Uterus (tissue), 4 donors: ENCODE data around the gene MSH3. TPM values are rescaled to one million over a fixed set of nuclear protein-coding genes. Genes with fewer than 3 reads are reported as not detected.
"Not testable (repeated sequence)": the region's sequence is repeated elsewhere in the genome, so short reads cannot be mapped to it uniquely, and the experiment has no call there.

Experiments
- DNase-seq, 2 donors: peaks; one replicate each; pipeline ENCODE4 v3.0.0-alpha.2; 2019 to 2020
- H3K27ac ChIP-seq, 2 donors: fragments of 200-600 bp; sonication (generic); 1 replicate in 1 of 2; 2 replicates in 1 of 2; pipeline ENCODE4 v1.5.1; 2016 to 2018
- H3K27me3 ChIP-seq, 2 donors: fragments of 200-600 bp; sonication (generic); one replicate each; pipeline ENCODE4 v1.5.1; 2018 to 2019; ENCODE audit warnings: control low read depth in 1 of 2
- H3K36me3 ChIP-seq, 2 donors: fragments of 200-600 bp; sonication (generic); one replicate each; pipeline ENCODE4 v1.5.1; 2019; ENCODE audit warnings: control low read depth in 1 of 2
- H3K4me1 ChIP-seq, 2 donors: fragments of 200-600 bp; sonication (generic); one replicate each; pipeline ENCODE4 v1.5.1; 2018 to 2019; ENCODE audit warnings: control low read depth in 1 of 2
- H3K4me3 ChIP-seq, 2 donors: fragments of 200-600 bp; sonication (generic); 1 replicate in 1 of 2; 2 replicates in 1 of 2; pipeline ENCODE4 v1.5.1; 2018 to 2019; ENCODE audit warnings: mild to moderate bottlenecking in 1 of 2
- H3K9me3 ChIP-seq, 2 donors: fragments of 200-600 bp; sonication (generic); one replicate each; pipeline ENCODE4 v1.5.1; 2019; ENCODE audit warnings: control low read depth in 1 of 2
- CTCF ChIP-seq, 4 experiments: fragments of 200-600 bp in 2 of 4; fragments of 450-650 bp in 2 of 4; sonication (generic) in 2 of 4; IDR thresholded peaks; one replicate each; pipeline ENCODE4 v1.5.1; 2016 to 2019; ENCODE audit warnings: antibody characterized with exemption in 4 of 4, mild to moderate bottlenecking in 2 of 4, moderate library complexity in 1 of 4
- POLR2A ChIP-seq, 2 donors: fragments of 450-650 bp; IDR thresholded peaks; one replicate each; pipeline ENCODE4 v1.6.1; 2016; ENCODE audit warnings: antibody characterized with exemption in 2 of 2, mild to moderate bottlenecking in 1 of 2, moderate library complexity in 1 of 2
- intact Hi-C: fragments of 100-400 bp; cut with DNase I; formaldehyde crosslinking; loops from one replicate; pipeline ENCODE4 v1.15.1; 2023; ENCODE audit warnings: low total_unique reads
- total RNA-seq, 4 donors: library from RNA; depleted of rRNA in 3 of 4; stranded (reverse); fragments of >200 nt in 3 of 4; gene quantifications; one replicate each; pipeline versions ENCODE4 v1.1.0 to v1.2.4, GENCODE V29; 2014 to 2023
- donor health status: DM: yes; HTN: yes; CAD: no.

The MSH3 gene
- total RNA-seq, 4 donors from 2014 or later, result 6.4 to 34.3 (median 16.3) TPM

- Histone ChIP-seq H3K4me3 (no peak overlapping the region), H3K4me1 (no peaks in the 10 kb centered on the region), H3K9me3 (no peaks in the 10 kb centered on the region), H3K27me3 (no peaks in the 10 kb centered on the region), H3K36me3 (no peaks in the 10 kb centered on the region), H3K27ac (no peak overlapping the region)
- TF ChIP-seq CTCF (IDR thresholded peaks at IDR 0.05) (no peak), POLR2A (IDR thresholded peaks at IDR 0.05) (no peak)
- intact Hi-C loops, result no loop called here
- no peak for DNase-seq
These were observed 156.0 kb downstream of the MSH3 start for GRCh38 chr5:80810425-80810824.

- TF ChIP-seq POLR2A (IDR thresholded peaks at IDR 0.05), result no peak
- TF ChIP-seq CTCF (IDR thresholded peaks at IDR 0.05), result no peak
- intact Hi-C loops, result no loop called here
- no peak for DNase-seq
- H3K27me3 ChIP-seq, result no peaks in the 10 kb centered on the region
- no peaks in the 10 kb centered on the region for H3K9me3 ChIP-seq
- no peak overlapping the region for H3K4me3 ChIP-seq
- H3K36me3 ChIP-seq, result no peaks in the 10 kb centered on the region
- no peaks in the 10 kb centered on the region for H3K4me1 ChIP-seq
- no peak overlapping the region for H3K27ac ChIP-seq
These were observed 162.1 kb downstream of the MSH3 start for GRCh38 chr5:80816590-80816989.

GRCh38 chr5:80820685-80821084 lies 166.2 kb downstream of the MSH3 start:
- no peaks in the 10 kb centered on the region for H3K27me3 ChIP-seq
- DNase-seq, result no peak
- intact Hi-C loops, result no loop called here
- no peaks in the 10 kb centered on the region for H3K4me1 ChIP-seq
- H3K4me3 ChIP-seq, result no peak overlapping the region
- no peak overlapping the region for H3K27ac ChIP-seq
- no peaks in the 10 kb centered on the region for H3K9me3 ChIP-seq
- TF ChIP-seq POLR2A (IDR thresholded peaks at IDR 0.05) (no peak), CTCF (IDR thresholded peaks at IDR 0.05) (no peak)
- no peaks in the 10 kb centered on the region for H3K36me3 ChIP-seq

GRCh38 chr5:80822640-80823039 lies 168.2 kb downstream of the MSH3 start:
- no peaks in the 10 kb centered on the region for H3K27me3 ChIP-seq
- no peaks in the 10 kb centered on the region for H3K36me3 ChIP-seq
- H3K27ac ChIP-seq, result no peak overlapping the region
- no peaks in the 10 kb centered on the region for H3K4me1 ChIP-seq
- TF ChIP-seq POLR2A (IDR thresholded peaks at IDR 0.05) (no peak), CTCF (IDR thresholded peaks at IDR 0.05) (no peak)
- H3K4me3 ChIP-seq, result no peak overlapping the region
- intact Hi-C loops, result no loop called here
- H3K9me3 ChIP-seq, result no peaks in the 10 kb centered on the region
- DNase-seq, result no peak

- H3K27ac ChIP-seq, H3K36me3 ChIP-seq, DNase-seq, H3K9me3 ChIP-seq, H3K4me3 ChIP-seq, intact Hi-C loops, H3K4me1 ChIP-seq, H3K27me3 ChIP-seq: not testable (repeated sequence)
These were observed 169.7 kb downstream of the MSH3 start for GRCh38 chr5:80824159-80824558.

GRCh38 chr5:80825786-80826460 lies 171.5 kb downstream of the MSH3 start:
- H3K4me1 ChIP-seq, result no peaks in the 10 kb centered on the region
- no peaks in the 10 kb centered on the region for H3K27me3 ChIP-seq
- no peaks in the 10 kb centered on the region for H3K36me3 ChIP-seq
- H3K27ac ChIP-seq, result no peak overlapping the region
- TF ChIP-seq CTCF (IDR thresholded peaks at IDR 0.05) (no peak), POLR2A (IDR thresholded peaks at IDR 0.05) (no peak)
- H3K4me3 ChIP-seq, result no peak overlapping the region
- intact Hi-C loops, result no loop called here
- H3K9me3 ChIP-seq, result no peaks in the 10 kb centered on the region
- no peak for DNase-seq
